Measurements from ENCODE around the gene ARID3C. TPM values are rescaled to one million over a fixed set of nuclear protein-coding genes. Genes with fewer than 3 reads are reported as not detected.

The ARID3C gene
- total and polyA plus RNA-seq, 2 experiments from 2014 or later = 0.49 TPM; not detected in 1

DNA sequence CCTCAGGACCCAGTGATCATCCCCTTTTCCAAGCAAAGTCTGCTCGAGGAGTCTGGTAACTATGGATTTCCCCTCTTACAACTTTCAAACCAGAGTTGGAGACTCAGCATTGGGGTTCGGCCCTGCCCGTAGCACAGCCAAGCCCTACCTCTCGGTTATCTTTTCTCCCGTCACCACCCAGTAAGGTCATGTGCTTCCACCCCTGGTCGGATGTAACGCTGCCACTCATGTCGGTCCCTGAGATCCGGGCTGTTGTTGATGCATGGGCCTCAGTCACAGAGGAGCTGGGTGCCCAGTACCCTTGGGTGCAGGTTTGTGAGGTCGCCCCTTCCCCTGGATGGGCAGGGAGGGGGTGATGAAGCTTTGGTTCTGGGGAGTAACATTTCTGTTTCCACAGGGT, 18.8 kb upstream of the ARID3C start:
- H3K79me2 ChIP-seq (replicated peaks; ENCODE audit: insufficient read depth) = peaks cover 6% of the 10 kb centered on the region
- peaks cover 30% of the 10 kb centered on the region for H3K4me1 ChIP-seq (ENCODE audit: insufficient read depth)
- no peaks in the 10 kb centered on the region; the same call in none of the 2 replicates for H4K20me1 ChIP-seq (replicated peaks; ENCODE audit: insufficient read depth)
- Mint-ChIP-seq H3K36me3 (ENCODE audit: low read depth) (peaks cover 26% of the 10 kb centered on the region), H3K27me3 (ENCODE audit: insufficient read depth, low read depth, poor library complexity) (peaks cover 9% of the 10 kb centered on the region), H3K27ac (no peak overlapping the region; the same call in 1 of the 2 replicates), H3K4me1 (peaks cover 46% of the 10 kb centered on the region), H3K4me3 (peak overlapping the region; percentile 89), H3K9me3 (no peaks in the 10 kb centered on the region; the same call in 2 of the 3 replicates)
- H3K27me3 ChIP-seq (ENCODE audit: insufficient read depth) = no peaks in the 10 kb centered on the region
- no peaks in the 10 kb centered on the region for H3K9me2 ChIP-seq (ENCODE audit: insufficient read depth)
- TF ChIP-seq CREB1 (CRISPR knock-in tag; IDR thresholded peaks at IDR 0.05; ENCODE audit: low read depth) = no peak
- no peak for TF ChIP-seq JUNB (IDR thresholded peaks at IDR 0.05; ENCODE audit: unreplicated experiment)
- no peak for TF ChIP-seq EZH2phosphoT487 (IDR thresholded peaks at IDR 0.05; ENCODE audit: unreplicated experiment)
- no peak for TF ChIP-seq ZNF331 (CRISPR knock-in tag; IDR thresholded peaks at IDR 0.05; ENCODE audit: low read depth)
- no peak for TF ChIP-seq POLR2AphosphoS5 (IDR thresholded peaks at IDR 0.05; ENCODE audit: low read depth)
- TF ChIP-seq ZNF114 (CRISPR knock-in tag; IDR thresholded peaks at IDR 0.05) = no peak
- no peak for TF ChIP-seq STAT1 (IDR thresholded peaks at IDR 0.05; ENCODE audit: unreplicated experiment)
- no peak for TF ChIP-seq NANOG (IDR thresholded peaks at IDR 0.05; ENCODE audit: borderline replicate concordance)
- no peak for TF ChIP-seq EZH2 (IDR thresholded peaks at IDR 0.05; ENCODE audit: low read depth, unreplicated experiment)
- no peak for TF ChIP-seq CTCF (conservative IDR thresholded peaks at IDR 0.05; ENCODE audit: low read depth in 2 of 2)
- TF ChIP-seq, protein P1, sequence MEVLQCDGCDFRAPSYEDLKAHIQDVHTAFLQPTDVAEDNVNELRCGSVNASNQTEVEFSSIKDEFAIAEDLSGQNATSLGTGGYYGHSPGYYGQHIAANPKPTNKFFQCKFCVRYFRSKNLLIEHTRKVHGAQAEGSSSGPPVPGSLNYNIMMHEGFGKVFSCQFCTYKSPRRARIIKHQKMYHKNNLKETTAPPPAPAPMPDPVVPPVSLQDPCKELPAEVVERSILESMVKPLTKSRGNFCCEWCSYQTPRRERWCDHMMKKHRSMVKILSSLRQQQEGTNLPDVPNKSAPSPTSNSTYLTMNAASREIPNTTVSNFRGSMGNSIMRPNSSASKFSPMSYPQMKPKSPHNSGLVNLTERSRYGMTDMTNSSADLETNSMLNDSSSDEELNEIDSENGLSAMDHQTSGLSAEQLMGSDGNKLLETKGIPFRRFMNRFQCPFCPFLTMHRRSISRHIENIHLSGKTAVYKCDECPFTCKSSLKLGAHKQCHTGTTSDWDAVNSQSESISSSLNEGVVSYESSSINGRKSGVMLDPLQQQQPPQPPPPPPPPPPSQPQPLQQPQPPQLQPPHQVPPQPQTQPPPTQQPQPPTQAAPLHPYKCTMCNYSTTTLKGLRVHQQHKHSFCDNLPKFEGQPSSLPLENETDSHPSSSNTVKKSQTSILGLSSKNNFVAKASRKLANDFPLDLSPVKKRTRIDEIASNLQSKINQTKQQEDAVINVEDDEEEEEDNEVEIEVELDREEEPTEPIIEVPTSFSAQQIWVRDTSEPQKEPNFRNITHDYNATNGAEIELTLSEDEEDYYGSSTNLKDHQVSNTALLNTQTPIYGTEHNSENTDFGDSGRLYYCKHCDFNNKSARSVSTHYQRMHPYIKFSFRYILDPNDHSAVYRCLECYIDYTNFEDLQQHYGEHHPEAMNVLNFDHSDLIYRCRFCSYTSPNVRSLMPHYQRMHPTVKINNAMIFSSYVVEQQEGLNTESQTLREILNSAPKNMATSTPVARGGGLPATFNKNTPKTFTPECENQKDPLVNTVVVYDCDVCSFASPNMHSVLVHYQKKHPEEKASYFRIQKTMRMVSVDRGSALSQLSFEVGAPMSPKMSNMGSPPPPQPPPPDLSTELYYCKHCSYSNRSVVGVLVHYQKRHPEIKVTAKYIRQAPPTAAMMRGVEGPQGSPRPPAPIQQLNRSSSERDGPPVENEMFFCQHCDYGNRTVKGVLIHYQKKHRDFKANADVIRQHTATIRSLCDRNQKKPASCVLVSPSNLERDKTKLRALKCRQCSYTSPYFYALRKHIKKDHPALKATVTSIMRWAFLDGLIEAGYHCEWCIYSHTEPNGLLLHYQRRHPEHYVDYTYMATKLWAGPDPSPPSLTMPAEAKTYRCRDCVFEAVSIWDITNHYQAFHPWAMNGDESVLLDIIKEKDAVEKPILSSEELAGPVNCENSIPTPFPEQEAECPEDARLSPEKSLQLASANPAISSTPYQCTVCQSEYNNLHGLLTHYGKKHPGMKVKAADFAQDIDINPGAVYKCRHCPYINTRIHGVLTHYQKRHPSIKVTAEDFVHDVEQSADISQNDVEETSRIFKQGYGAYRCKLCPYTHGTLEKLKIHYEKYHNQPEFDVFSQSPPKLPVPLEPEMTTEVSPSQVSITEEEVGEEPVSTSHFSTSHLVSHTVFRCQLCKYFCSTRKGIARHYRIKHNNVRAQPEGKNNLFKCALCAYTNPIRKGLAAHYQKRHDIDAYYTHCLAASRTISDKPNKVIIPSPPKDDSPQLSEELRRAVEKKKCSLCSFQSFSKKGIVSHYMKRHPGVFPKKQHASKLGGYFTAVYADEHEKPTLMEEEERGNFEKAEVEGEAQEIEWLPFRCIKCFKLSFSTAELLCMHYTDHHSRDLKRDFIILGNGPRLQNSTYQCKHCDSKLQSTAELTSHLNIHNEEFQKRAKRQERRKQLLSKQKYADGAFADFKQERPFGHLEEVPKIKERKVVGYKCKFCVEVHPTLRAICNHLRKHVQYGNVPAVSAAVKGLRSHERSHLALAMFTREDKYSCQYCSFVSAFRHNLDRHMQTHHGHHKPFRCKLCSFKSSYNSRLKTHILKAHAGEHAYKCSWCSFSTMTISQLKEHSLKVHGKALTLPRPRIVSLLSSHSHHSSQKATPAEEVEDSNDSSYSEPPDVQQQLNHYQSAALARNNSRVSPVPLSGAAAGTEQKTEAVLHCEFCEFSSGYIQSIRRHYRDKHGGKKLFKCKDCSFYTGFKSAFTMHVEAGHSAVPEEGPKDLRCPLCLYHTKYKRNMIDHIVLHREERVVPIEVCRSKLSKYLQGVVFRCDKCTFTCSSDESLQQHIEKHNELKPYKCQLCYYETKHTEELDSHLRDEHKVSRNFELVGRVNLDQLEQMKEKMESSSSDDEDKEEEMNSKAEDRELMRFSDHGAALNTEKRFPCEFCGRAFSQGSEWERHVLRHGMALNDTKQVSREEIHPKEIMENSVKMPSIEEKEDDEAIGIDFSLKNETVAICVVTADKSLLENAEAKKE (CRISPR knock-in tag; IDR thresholded peaks at IDR 0.05) = no peak
- TF ChIP-seq, protein P2, sequence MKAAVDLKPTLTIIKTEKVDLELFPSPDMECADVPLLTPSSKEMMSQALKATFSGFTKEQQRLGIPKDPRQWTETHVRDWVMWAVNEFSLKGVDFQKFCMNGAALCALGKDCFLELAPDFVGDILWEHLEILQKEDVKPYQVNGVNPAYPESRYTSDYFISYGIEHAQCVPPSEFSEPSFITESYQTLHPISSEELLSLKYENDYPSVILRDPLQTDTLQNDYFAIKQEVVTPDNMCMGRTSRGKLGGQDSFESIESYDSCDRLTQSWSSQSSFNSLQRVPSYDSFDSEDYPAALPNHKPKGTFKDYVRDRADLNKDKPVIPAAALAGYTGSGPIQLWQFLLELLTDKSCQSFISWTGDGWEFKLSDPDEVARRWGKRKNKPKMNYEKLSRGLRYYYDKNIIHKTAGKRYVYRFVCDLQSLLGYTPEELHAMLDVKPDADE (IDR thresholded peaks at IDR 0.05) = no peak
- TF ChIP-seq, protein P3, sequence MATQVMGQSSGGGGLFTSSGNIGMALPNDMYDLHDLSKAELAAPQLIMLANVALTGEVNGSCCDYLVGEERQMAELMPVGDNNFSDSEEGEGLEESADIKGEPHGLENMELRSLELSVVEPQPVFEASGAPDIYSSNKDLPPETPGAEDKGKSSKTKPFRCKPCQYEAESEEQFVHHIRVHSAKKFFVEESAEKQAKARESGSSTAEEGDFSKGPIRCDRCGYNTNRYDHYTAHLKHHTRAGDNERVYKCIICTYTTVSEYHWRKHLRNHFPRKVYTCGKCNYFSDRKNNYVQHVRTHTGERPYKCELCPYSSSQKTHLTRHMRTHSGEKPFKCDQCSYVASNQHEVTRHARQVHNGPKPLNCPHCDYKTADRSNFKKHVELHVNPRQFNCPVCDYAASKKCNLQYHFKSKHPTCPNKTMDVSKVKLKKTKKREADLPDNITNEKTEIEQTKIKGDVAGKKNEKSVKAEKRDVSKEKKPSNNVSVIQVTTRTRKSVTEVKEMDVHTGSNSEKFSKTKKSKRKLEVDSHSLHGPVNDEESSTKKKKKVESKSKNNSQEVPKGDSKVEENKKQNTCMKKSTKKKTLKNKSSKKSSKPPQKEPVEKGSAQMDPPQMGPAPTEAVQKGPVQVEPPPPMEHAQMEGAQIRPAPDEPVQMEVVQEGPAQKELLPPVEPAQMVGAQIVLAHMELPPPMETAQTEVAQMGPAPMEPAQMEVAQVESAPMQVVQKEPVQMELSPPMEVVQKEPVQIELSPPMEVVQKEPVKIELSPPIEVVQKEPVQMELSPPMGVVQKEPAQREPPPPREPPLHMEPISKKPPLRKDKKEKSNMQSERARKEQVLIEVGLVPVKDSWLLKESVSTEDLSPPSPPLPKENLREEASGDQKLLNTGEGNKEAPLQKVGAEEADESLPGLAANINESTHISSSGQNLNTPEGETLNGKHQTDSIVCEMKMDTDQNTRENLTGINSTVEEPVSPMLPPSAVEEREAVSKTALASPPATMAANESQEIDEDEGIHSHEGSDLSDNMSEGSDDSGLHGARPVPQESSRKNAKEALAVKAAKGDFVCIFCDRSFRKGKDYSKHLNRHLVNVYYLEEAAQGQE (IDR thresholded peaks at IDR 0.05; ENCODE audit: unreplicated experiment) = no peak
- peak overlapping the region; percentile 96 for H3K4me3 ChIP-seq
- DNase-seq (ENCODE audit: low spot score) = no peak
- peak overlapping the region; percentile 94 for H3K4me2 ChIP-seq
- H3K36me3 ChIP-seq (ENCODE audit: insufficient read depth) = peaks cover 3% of the 10 kb centered on the region; the same call in 1 of the 2 replicates
- no peak overlapping the region for H3K27ac ChIP-seq (ENCODE audit: low read depth)
- no peak overlapping the region for H2AFZ ChIP-seq
- H3F3A ChIP-seq (replicated peaks; ENCODE audit: low read depth) = peaks cover 12% of the 10 kb centered on the region; the same call in 1 of the 2 replicates
- no peak for ATAC-seq

Data from GM23338 (cell line).